ENCODE data around the gene NUDT15. TPM values are rescaled to one million over a fixed set of nuclear protein-coding genes. Genes with fewer than 3 reads are reported as not detected.

NUDT15 gene
- total and polyA plus RNA-seq, 2 of the 8 experiments (the other 6 are each of a cell fraction or from before 2014, with no cell fraction given): 37.8 to 65.9 TPM

DNA sequence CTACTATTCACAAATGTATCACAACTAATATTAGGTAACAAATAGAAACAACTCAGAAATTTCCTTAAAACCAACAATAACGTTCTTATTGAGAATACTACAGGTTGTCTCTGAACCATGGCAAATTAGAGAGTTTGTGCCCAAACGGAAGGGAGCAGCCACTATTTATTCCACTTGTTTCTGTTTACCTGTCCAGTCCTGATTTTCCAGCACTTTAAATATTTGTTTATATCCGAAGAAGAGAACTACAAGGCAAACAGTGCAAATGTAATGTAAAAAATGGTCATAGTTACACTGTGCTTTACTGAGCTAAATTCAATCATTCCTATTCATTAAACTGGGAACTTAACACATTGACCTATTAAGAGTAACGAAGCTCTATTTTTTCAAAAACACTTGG lies 45.7 kb upstream of the NUDT15 start:
- Histone ChIP-seq H3K56ac (replicated peaks; ENCODE audit: insufficient read length, low read depth, low read length) (no peak overlapping the region), H3K27me3 (replicated peaks in 1 of 4; ENCODE audit: control insufficient read depth in 3 of 4, extremely low read depth in 1 of 4, insufficient read depth in 3 of 4, low read length in 3 of 4) (no peaks in the 10 kb centered on the region), H3K14ac (ENCODE audit: insufficient read length) (no peak overlapping the region), H4K5ac (ENCODE audit: insufficient read length, low read depth, low read length) (no peak overlapping the region), H2BK20ac (ENCODE audit: low read length) (no peak overlapping the region), H4K91ac (replicated peaks; ENCODE audit: insufficient read length, low read length) (no peak overlapping the region), H3K79me2 (ENCODE audit: control insufficient read depth in 1 of 2, insufficient read depth in 2 of 2, low read length in 2 of 2) (peaks cover 2 to 47% of the 10 kb centered on the region in 2 experiments; a peak in 2 of 4 replicates), H3K36me3 (ENCODE audit: control insufficient read depth in 2 of 4, insufficient read depth in 4 of 4, low read length in 3 of 4) (peaks cover 4 to 41% (median 10%) of the 10 kb centered on the region in 4 experiments; a peak in 4 of 8 replicates), H3K9me3 (ENCODE audit: insufficient read depth in 2 of 2, low read depth in 1 of 2, low read length in 1 of 2) (no peaks in the 10 kb centered on the region), H2BK120ac (replicated peaks; ENCODE audit: low read depth, low read length) (no peak overlapping the region), H3K27ac (ENCODE audit: low read depth, low read length) (no peak overlapping the region), H3K79me1 (ENCODE audit: low read depth, low read length) (peaks cover 2% of the 10 kb centered on the region; the same call in 1 of the 2 replicates), H3K23me2 (ENCODE audit: low read depth, low read length) (no peaks in the 10 kb centered on the region), H4K8ac (ENCODE audit: extremely low read depth, insufficient read depth, low read length) (no peak overlapping the region), H3K4me2 (ENCODE audit: insufficient read depth in 1 of 2, low read depth in 2 of 2, low read length in 2 of 2) (no peak overlapping the region), H2AFZ (ENCODE audit: low read length) (no peak overlapping the region), H3K9ac (replicated peaks in 1 of 4; ENCODE audit: extremely low read depth in 1 of 4, low read depth in 3 of 4, low read length in 3 of 4) (no peak overlapping the region), H4K20me1 (replicated peaks in 1 of 2; ENCODE audit: control insufficient read depth in 1 of 2, insufficient read depth in 2 of 2, low read length in 2 of 2) (peaks cover 0 to 2% of the 10 kb centered on the region in 2 experiments), H2AK5ac (ENCODE audit: low read depth, low read length) (no peak overlapping the region), H3K23ac (ENCODE audit: insufficient read length) (no peak overlapping the region), H3K18ac (ENCODE audit: extremely low read depth, low read length) (no peak overlapping the region), H2BK5ac (ENCODE audit: low read depth, low read length) (no peak overlapping the region), H2BK15ac (ENCODE audit: low read length) (no peak overlapping the region), H3K4ac (replicated peaks; ENCODE audit: insufficient read length, low read depth, low read length) (no peak overlapping the region), H3K4me3 (ENCODE audit: extremely low read depth in 1 of 4, insufficient read depth in 2 of 4, low read depth in 3 of 4, low read length in 4 of 4) (no peak overlapping the region), H3K4me1 (replicated peaks in 1 of 4; ENCODE audit: control insufficient read depth in 3 of 4, insufficient read depth in 4 of 4, low read length in 3 of 4) (no peaks in the 10 kb centered on the region), H2BK12ac (ENCODE audit: low read depth, low read length) (no peak overlapping the region)
- TF ChIP-seq RXRA (IDR thresholded peaks at IDR 0.05; ENCODE audit: insufficient read depth, low read depth, low read length): no peak
- TF ChIP-seq TAF1 (IDR thresholded peaks at IDR 0.05; ENCODE audit: low read depth, low read length): no peak
- no peak for TF ChIP-seq SIRT6 (IDR thresholded peaks at IDR 0.05; ENCODE audit: low read length)
- TF ChIP-seq, protein P1, sequence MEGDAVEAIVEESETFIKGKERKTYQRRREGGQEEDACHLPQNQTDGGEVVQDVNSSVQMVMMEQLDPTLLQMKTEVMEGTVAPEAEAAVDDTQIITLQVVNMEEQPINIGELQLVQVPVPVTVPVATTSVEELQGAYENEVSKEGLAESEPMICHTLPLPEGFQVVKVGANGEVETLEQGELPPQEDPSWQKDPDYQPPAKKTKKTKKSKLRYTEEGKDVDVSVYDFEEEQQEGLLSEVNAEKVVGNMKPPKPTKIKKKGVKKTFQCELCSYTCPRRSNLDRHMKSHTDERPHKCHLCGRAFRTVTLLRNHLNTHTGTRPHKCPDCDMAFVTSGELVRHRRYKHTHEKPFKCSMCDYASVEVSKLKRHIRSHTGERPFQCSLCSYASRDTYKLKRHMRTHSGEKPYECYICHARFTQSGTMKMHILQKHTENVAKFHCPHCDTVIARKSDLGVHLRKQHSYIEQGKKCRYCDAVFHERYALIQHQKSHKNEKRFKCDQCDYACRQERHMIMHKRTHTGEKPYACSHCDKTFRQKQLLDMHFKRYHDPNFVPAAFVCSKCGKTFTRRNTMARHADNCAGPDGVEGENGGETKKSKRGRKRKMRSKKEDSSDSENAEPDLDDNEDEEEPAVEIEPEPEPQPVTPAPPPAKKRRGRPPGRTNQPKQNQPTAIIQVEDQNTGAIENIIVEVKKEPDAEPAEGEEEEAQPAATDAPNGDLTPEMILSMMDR (IDR thresholded peaks at IDR 0.05; ENCODE audit: control extremely low read depth in 1 of 3, insufficient read depth in 1 of 3, low read depth in 1 of 3, low read length in 3 of 3): no peak
- no peak for TF ChIP-seq NANOG (IDR thresholded peaks at IDR 0.05; ENCODE audit: insufficient read depth, low read depth, low read length, poor library complexity, severe bottlenecking)
- TF ChIP-seq HDAC6 (IDR thresholded peaks at IDR 0.05; ENCODE audit: low read depth, low read length): no peak
- TF ChIP-seq CHD2 (IDR thresholded peaks at IDR 0.05; ENCODE audit: low read length): no peak
- no peak for TF ChIP-seq NRF1 (IDR thresholded peaks at IDR 0.05; ENCODE audit: low read depth, low read length)
- TF ChIP-seq SRF (IDR thresholded peaks at IDR 0.05; ENCODE audit: low read depth, low read length): no peak
- ChIA-PET CTCF (ENCODE audit: partially characterized antibody) (interaction anchor here (0.7 to 1.0 kb wide), 2 partner anchors 8 to 189 kb away, joined by 3 read pairs; no protein-coding TSS in a partner anchor), POLR2A (ENCODE audit: partially characterized antibody) (no interaction called here)
- DNase-seq (ENCODE audit: low read depth in 1 of 2, low spot score in 2 of 2) (no peak), FAIRE-seq (no peak)
- WGBS, 2 experiments (ENCODE audit: extremely low coverage in 1 of 2, insufficient coverage in 1 of 2, insufficient read length in 1 of 2, insufficient replicate concordance in 2 of 2, low coverage in 1 of 2, low lambda C conversion rate in 2 of 2, missing lambda C conversion rate in 1 of 2): 86% methylated on average over 4 of the region's 4 CpGs; no CpG with 5 or more reads in 1 of the 2 experiments
